DND-41 (cell line): Measurements from ENCODE around the gene PDE3A.

Experiments
- ATAC-seq: fragments of 200-7000 bp; cut with Tn5 transposase; 3 replicates; pipeline ENCODE4 v1.9.1; 2021; ENCODE audit warnings: low read depth; ENCODE audit not compliant: insufficient read depth
- DNase-seq: peaks from one replicate; pipeline ENCODE4 v3.0.0-alpha.2; 2020
- H2AFZ ChIP-seq: 2 replicates; pipeline ENCODE4 v1.6.0; 2012; ENCODE audit warnings: low read depth, low read length
- H3K27ac ChIP-seq: 2 replicates; pipeline ENCODE4 v1.5.1; 2012; ENCODE audit warnings: low read length, inconsistent platforms
- H3K27me3 ChIP-seq: fragments of 200-600 bp; sonication (generic); 2 replicates; pipeline ENCODE4 v1.6.0; 2012; ENCODE audit warnings: low read length, mild to moderate bottlenecking, inconsistent platforms; ENCODE audit not compliant: insufficient read depth, poor library complexity
- H3K36me3 ChIP-seq: 2 replicates; pipeline ENCODE4 v1.5.1; 2012; ENCODE audit warnings: low read length, inconsistent platforms; ENCODE audit not compliant: insufficient read depth
- H3K4me1 ChIP-seq: 2 replicates; pipeline ENCODE4 v1.5.1; 2012; ENCODE audit warnings: mild to moderate bottlenecking, low read length; ENCODE audit not compliant: insufficient read depth
- H3K4me2 ChIP-seq: 2 replicates; pipeline ENCODE4 v1.6.0; 2012; ENCODE audit warnings: mild to moderate bottlenecking, moderate library complexity, low read length, inconsistent platforms; ENCODE audit not compliant: insufficient read depth
- H3K4me3 ChIP-seq, 2 experiments: fragments of 200-600 bp in 1 of 2; shearing (Covaris generic) in 1 of 2; 2 replicates each; pipeline ENCODE4 v1.5.1; 2012 to 2016; ENCODE audit warnings: inconsistent platforms in 2 of 2, low read length in 2 of 2, mild to moderate bottlenecking in 2 of 2, low read depth in 1 of 2, moderate library complexity in 1 of 2
- H3K79me2 ChIP-seq: 2 replicates; pipeline ENCODE4 v1.6.0; 2012; ENCODE audit warnings: low read length, inconsistent platforms; ENCODE audit not compliant: insufficient read depth
- H3K9ac ChIP-seq: 2 replicates; pipeline ENCODE4 v1.6.0; 2012; ENCODE audit warnings: low read depth, mild to moderate bottlenecking, inconsistent platforms, low read length, moderate library complexity
- H3K9me3 ChIP-seq: 2 replicates; pipeline ENCODE4 v1.5.1; 2012; ENCODE audit warnings: low read length, moderate library complexity, mild to moderate bottlenecking, inconsistent platforms; ENCODE audit not compliant: insufficient read depth, severe bottlenecking
- H4K20me1 ChIP-seq: 2 replicates; pipeline ENCODE4 v1.6.0; 2012; ENCODE audit warnings: low read length; ENCODE audit not compliant: insufficient read depth
- CTCF ChIP-seq: IDR thresholded peaks from 2 replicates; pipeline ENCODE4 v1.5.1; 2012; ENCODE audit warnings: borderline replicate concordance, low read length, moderate library complexity, mild to moderate bottlenecking; ENCODE audit not compliant: poor library complexity, severe bottlenecking; ENCODE audit errors: extremely low read depth
- EZH2 ChIP-seq: IDR thresholded peaks from 3 replicates; pipeline ENCODE4 v1.6.1; 2012; ENCODE audit warnings: borderline replicate concordance, low read depth, mild to moderate bottlenecking, moderate library complexity, low read length, inconsistent platforms; ENCODE audit not compliant: severe bottlenecking

Gene PDE3A

GRCh38 chr12:20443255-20443654 is 74.9 kb downstream of the PDE3A start:
- Histone ChIP-seq H3K36me3 (no peaks in the 10 kb centered on the region), H3K79me2 (no peaks in the 10 kb centered on the region), H3K9me3 (no peaks in the 10 kb centered on the region), H3K4me1 (no peaks in the 10 kb centered on the region), H3K4me3 (no peak overlapping the region), H3K4me2 (no peak overlapping the region), H3K27ac (no peak overlapping the region), H2AFZ (no peak overlapping the region), H4K20me1 (no peaks in the 10 kb centered on the region), H3K9ac (no peak overlapping the region), H3K27me3 (peaks cover 6% of the 10 kb centered on the region)
- no peak for ATAC-seq
- no peak for DNase-seq
- TF ChIP-seq CTCF (no peak), EZH2 (no peak)

GRCh38 chr12:20443792-20444191 is 75.5 kb downstream of the PDE3A start:
- Histone ChIP-seq H3K27me3 (peaks cover 6% of the 10 kb centered on the region), H3K9me3 (no peaks in the 10 kb centered on the region), H3K9ac (no peak overlapping the region), H2AFZ (no peak overlapping the region), H3K79me2 (no peaks in the 10 kb centered on the region), H3K27ac (no peak overlapping the region), H3K4me2 (no peak overlapping the region), H3K36me3 (no peaks in the 10 kb centered on the region), H3K4me1 (no peaks in the 10 kb centered on the region), H4K20me1 (no peaks in the 10 kb centered on the region), H3K4me3 (no peak overlapping the region)
- TF ChIP-seq EZH2 (no peak), CTCF (no peak)
- no peak for ATAC-seq
- no peak for DNase-seq

GRCh38 chr12:20444595-20445170 is 76.3 kb downstream of the PDE3A start:
- DNase-seq (no peak), ATAC-seq (no peak)
- Histone ChIP-seq H3K36me3 (no peaks in the 10 kb centered on the region), H2AFZ (no peak overlapping the region), H3K27ac (no peak overlapping the region), H3K4me1 (no peaks in the 10 kb centered on the region), H3K9me3 (no peaks in the 10 kb centered on the region), H3K27me3 (peaks cover 6% of the 10 kb centered on the region), H3K79me2 (no peaks in the 10 kb centered on the region), H3K4me3 (no peak overlapping the region), H4K20me1 (no peaks in the 10 kb centered on the region), H3K4me2 (no peak overlapping the region), H3K9ac (no peak overlapping the region)
- TF ChIP-seq CTCF = no peak
- no peak for TF ChIP-seq EZH2

GRCh38 chr12:20445687-20446086 is 77.3 kb downstream of the PDE3A start:
- Histone ChIP-seq H3K4me2 (no peak overlapping the region), H4K20me1 (no peaks in the 10 kb centered on the region), H3K9me3 (no peaks in the 10 kb centered on the region), H3K4me3 (no peak overlapping the region), H3K27ac (no peak overlapping the region), H3K27me3 (peaks cover 6% of the 10 kb centered on the region), H3K4me1 (no peaks in the 10 kb centered on the region), H3K79me2 (no peaks in the 10 kb centered on the region), H3K36me3 (no peaks in the 10 kb centered on the region), H2AFZ (no peak overlapping the region), H3K9ac (no peak overlapping the region)
- no peak for ATAC-seq
- TF ChIP-seq EZH2 = no peak
- no peak for TF ChIP-seq CTCF
- DNase-seq = no peak
